SH-SY5Y (cell line): ENCODE data around the gene CFAP70.

ENCODE experiments used
- GATA2 ChIP-seq: IDR thresholded peaks from 2 replicates; pipeline ENCODE4 v1.6.1; 2011; ENCODE audit warnings: mild to moderate bottlenecking, low read depth, low read length
- GATA3 ChIP-seq: IDR thresholded peaks from 2 replicates; pipeline ENCODE4 v1.6.1; 2011; ENCODE audit warnings: low read depth, mild to moderate bottlenecking, low read length, moderate library complexity

- TF ChIP-seq GATA2 (no peak), GATA3 (no peak)
Observed at GRCh38 chr10:73281097-73281496, 77.6 kb downstream of the CFAP70 start.
